Lower leg skin (tissue), 3 donors: ENCODE results near the gene ARHGAP30.

Source experiments
- CTCF ChIP-seq, 3 donors: fragments of 450-650 bp; IDR thresholded peaks; one replicate each; pipeline ENCODE4 v1.5.1; 2016; ENCODE audit warnings: antibody characterized with exemption in 3 of 3, mild to moderate bottlenecking in 3 of 3, moderate library complexity in 2 of 3
- POLR2A ChIP-seq, 2 donors: fragments of 450-650 bp; IDR thresholded peaks; one replicate each; pipeline ENCODE4 v1.6.1; 2016 to 2017; ENCODE audit warnings: antibody characterized with exemption in 2 of 2, mild to moderate bottlenecking in 1 of 2, moderate library complexity in 1 of 2

GRCh38 chr1:161019751-161020495, 49.8 kb downstream of the ARHGAP30 start:
- TF ChIP-seq CTCF (IDR thresholded peaks at IDR 0.05): no peak
- no peak for TF ChIP-seq POLR2A (IDR thresholded peaks at IDR 0.05)
